SK-N-SH (cell line): ENCODE results near the gene BRINP1.

Experiments used
- EZH2phosphoT487 ChIP-seq: fragments of 200-600 bp; sonication (generic); IDR thresholded peaks from 2 replicates; pipeline ENCODE4 v1.6.1; 2017; ENCODE audit warnings: low read depth, mixed run types, mild to moderate bottlenecking, antibody characterized with exemption, moderate library complexity, borderline replicate concordance
- FOXJ3 ChIP-seq: sonication (generic); formaldehyde crosslinking; IDR thresholded peaks from 2 replicates; pipeline ENCODE4 v1.5.1; 2020; ENCODE audit warnings: mild to moderate bottlenecking, missing genetic modification reagents
- POLR2AphosphoS5 ChIP-seq: IDR thresholded peaks from 2 replicates; pipeline ENCODE4 v1.6.1; 2012; ENCODE audit warnings: low read depth, low read length
- TF ChIP-seq, protein P1 (sequence below): fragments of 200-600 bp; sonication (generic); IDR thresholded peaks from 2 replicates; pipeline ENCODE4 v1.6.1; 2017; ENCODE audit warnings: antibody characterized with exemption, mild to moderate bottlenecking, moderate library complexity

DNA sequence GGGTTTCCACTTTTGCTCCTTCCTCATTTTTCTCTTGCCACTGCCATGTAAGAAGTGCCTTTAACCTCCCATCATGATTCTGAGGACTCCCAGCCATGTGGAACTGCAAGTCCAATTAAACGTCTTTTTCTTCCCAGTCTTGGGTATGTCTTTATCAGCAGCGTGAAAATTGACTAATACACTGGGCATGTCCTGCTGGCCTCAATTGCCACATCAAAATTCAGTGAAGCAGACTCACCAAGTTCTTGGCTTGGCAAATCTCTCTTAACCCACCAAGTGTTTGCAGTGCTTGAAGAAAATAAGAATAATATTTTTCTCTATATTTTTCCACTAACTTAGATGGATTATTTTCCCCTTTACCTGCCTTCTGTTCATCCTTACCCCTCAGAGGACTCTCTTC, 212.0 kb downstream of the BRINP1 start:
- TF ChIP-seq EZH2phosphoT487 (no peak), POLR2AphosphoS5 (no peak), FOXJ3 (no peak)
- TF ChIP-seq, protein P1, sequence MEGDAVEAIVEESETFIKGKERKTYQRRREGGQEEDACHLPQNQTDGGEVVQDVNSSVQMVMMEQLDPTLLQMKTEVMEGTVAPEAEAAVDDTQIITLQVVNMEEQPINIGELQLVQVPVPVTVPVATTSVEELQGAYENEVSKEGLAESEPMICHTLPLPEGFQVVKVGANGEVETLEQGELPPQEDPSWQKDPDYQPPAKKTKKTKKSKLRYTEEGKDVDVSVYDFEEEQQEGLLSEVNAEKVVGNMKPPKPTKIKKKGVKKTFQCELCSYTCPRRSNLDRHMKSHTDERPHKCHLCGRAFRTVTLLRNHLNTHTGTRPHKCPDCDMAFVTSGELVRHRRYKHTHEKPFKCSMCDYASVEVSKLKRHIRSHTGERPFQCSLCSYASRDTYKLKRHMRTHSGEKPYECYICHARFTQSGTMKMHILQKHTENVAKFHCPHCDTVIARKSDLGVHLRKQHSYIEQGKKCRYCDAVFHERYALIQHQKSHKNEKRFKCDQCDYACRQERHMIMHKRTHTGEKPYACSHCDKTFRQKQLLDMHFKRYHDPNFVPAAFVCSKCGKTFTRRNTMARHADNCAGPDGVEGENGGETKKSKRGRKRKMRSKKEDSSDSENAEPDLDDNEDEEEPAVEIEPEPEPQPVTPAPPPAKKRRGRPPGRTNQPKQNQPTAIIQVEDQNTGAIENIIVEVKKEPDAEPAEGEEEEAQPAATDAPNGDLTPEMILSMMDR, result no peak
